ENCODE data around the gene SMIM26. TPM values are rescaled to one million over a fixed set of nuclear protein-coding genes. Genes with fewer than 3 reads are reported as not detected.

Gene SMIM26
- total RNA-seq, 1 donor from 2014 or later = 57.9 TPM

DNA sequence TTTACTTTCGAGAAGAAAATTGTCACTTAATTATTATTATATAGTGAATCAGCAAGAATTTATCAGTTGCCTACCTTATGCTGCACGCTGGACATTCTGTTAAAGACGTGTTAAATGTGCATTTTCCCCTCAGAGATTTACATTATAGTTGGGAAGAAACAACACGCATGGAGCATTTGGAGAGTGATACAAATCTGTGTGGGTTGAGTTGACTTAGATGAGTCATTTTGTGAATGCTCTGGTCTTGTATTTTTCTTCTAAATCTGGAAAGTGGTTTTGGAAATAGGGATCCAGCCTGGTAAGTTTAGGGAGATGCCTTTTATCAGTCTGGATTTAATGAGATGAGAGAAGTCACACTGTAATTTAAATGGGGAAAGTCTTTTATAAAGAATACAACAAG, 24.0 kb upstream of the SMIM26 start:
- intact Hi-C loops (cut with micrococcal nuclease) = no loop called here
- Mint-ChIP-seq H3K4me3 (no peak overlapping the region), H3K27me3 (ENCODE audit: insufficient read depth) (no peaks in the 10 kb centered on the region), H3K4me1 (ENCODE audit: low read depth) (no peaks in the 10 kb centered on the region), H3K36me3 (ENCODE audit: low read depth) (peaks cover 47% of the 10 kb centered on the region), H3K9me3 (no peaks in the 10 kb centered on the region), H3K27ac (no peak overlapping the region)
- no peak for DNase-seq (ENCODE audit: low spot score)

- Mint-ChIP-seq H3K27me3 (ENCODE audit: insufficient read depth) (no peaks in the 10 kb centered on the region), H3K27ac (no peak overlapping the region), H3K4me1 (ENCODE audit: low read depth) (no peaks in the 10 kb centered on the region), H3K9me3 (no peaks in the 10 kb centered on the region), H3K36me3 (ENCODE audit: low read depth) (peaks cover 51% of the 10 kb centered on the region), H3K4me3 (no peak overlapping the region)
- intact Hi-C loops (cut with micrococcal nuclease) = no loop called here
- no peak for DNase-seq (ENCODE audit: low spot score)
Observed at GRCh38 chr20:18543932-18544331, 23.3 kb upstream of the SMIM26 start.

- intact Hi-C loops (cut with micrococcal nuclease) = no loop called here
- Mint-ChIP-seq H3K36me3 (ENCODE audit: low read depth) (peaks cover 50% of the 10 kb centered on the region), H3K27ac (no peak overlapping the region), H3K9me3 (no peaks in the 10 kb centered on the region), H3K4me1 (ENCODE audit: low read depth) (no peaks in the 10 kb centered on the region), H3K27me3 (ENCODE audit: insufficient read depth) (no peaks in the 10 kb centered on the region), H3K4me3 (no peak overlapping the region)
- no peak for DNase-seq (ENCODE audit: low spot score)
Observed at GRCh38 chr20:18545566-18545965, 21.7 kb upstream of the SMIM26 start.

DNA sequence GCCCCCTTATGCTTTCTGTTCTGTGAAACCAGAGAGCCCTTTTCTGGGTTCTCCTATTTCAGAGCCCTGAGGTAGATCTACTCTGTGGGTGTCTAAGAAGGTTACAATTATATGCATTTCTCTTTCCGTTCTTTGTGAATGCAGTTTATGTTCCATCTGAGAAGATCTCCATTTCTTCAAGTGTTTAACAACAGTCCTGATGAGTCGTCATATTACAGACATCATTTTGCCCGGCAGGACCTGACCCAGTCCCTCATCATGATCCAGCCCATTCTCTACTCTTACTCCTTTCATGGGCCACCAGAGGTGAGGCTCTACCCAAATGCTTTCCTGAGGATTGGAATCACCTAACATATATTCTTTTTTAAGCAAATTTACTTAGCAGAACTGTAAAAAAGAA, 18.8 kb upstream of the SMIM26 start:
- intact Hi-C loops (cut with micrococcal nuclease) = no loop called here
- Mint-ChIP-seq H3K4me3 (no peak overlapping the region), H3K9me3 (no peaks in the 10 kb centered on the region), H3K4me1 (ENCODE audit: low read depth) (no peaks in the 10 kb centered on the region), H3K36me3 (ENCODE audit: low read depth) (peaks cover 42% of the 10 kb centered on the region), H3K27me3 (ENCODE audit: insufficient read depth) (no peaks in the 10 kb centered on the region), H3K27ac (no peak overlapping the region)
- DNase-seq (ENCODE audit: low spot score) = no peak

- intact Hi-C loops (cut with micrococcal nuclease) = no loop called here
- no peak for DNase-seq (ENCODE audit: low spot score)
- Mint-ChIP-seq H3K36me3 (ENCODE audit: low read depth) (peaks cover 43% of the 10 kb centered on the region), H3K9me3 (no peaks in the 10 kb centered on the region), H3K4me3 (no peak overlapping the region), H3K4me1 (ENCODE audit: low read depth) (no peaks in the 10 kb centered on the region), H3K27ac (no peak overlapping the region), H3K27me3 (ENCODE audit: insufficient read depth) (no peaks in the 10 kb centered on the region)
Observed at GRCh38 chr20:18553746-18554145, 13.5 kb upstream of the SMIM26 start.

DNA sequence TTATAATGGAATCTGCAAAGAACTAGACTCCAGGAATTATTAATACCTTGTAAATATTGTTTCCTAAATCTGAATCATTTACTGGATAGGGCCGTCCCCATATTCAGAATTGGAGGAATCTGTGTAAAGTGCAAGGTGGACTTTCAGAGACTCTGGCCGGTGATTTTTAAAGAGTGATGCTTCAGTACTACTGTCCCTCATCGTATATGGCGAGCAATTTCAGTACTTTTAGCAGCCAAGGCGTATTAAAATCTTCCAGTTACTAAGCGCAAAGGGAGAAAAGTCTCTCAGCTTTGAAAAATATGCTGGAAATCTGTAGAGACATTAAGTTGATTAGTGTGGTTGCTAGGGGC, 483 bp downstream of the SMIM26 start:
- no peaks in the 10 kb centered on the region for H3K9me3 Mint-ChIP-seq
- peaks cover 23% of the 10 kb centered on the region for H3K36me3 Mint-ChIP-seq (ENCODE audit: low read depth)
- DNase-seq (ENCODE audit: low spot score) = no peak
- H3K4me3 Mint-ChIP-seq = peak overlapping the region; percentile 95
- peaks cover 15% of the 10 kb centered on the region for H3K4me1 Mint-ChIP-seq (ENCODE audit: low read depth)
- H3K27ac Mint-ChIP-seq = peak overlapping the region; percentile 95
- no peaks in the 10 kb centered on the region for H3K27me3 Mint-ChIP-seq (ENCODE audit: insufficient read depth)
- intact Hi-C loops (cut with micrococcal nuclease) = loop anchor here (1.0 to 5.0 kb wide), 12 partner anchors 20 to 1840 kb away; partner anchors contain the start of genes DZANK1, KAT14, MGME1 and PET117

- Mint-ChIP-seq H3K27me3 (ENCODE audit: insufficient read depth) (no peaks in the 10 kb centered on the region), H3K36me3 (ENCODE audit: low read depth) (peaks cover 22% of the 10 kb centered on the region), H3K4me3 (no peak overlapping the region), H3K27ac (no peak overlapping the region), H3K9me3 (no peaks in the 10 kb centered on the region), H3K4me1 (ENCODE audit: low read depth) (peaks cover 15% of the 10 kb centered on the region)
- intact Hi-C loops (cut with micrococcal nuclease) = no loop called here
- DNase-seq (ENCODE audit: low spot score) = no peak
Observed at GRCh38 chr20:18571009-18571408, 3.8 kb downstream of the SMIM26 start.

GRCh38 chr20:18571578-18571977, 4.3 kb downstream of the SMIM26 start:
- Mint-ChIP-seq H3K27me3 (ENCODE audit: insufficient read depth) (no peaks in the 10 kb centered on the region), H3K27ac (no peak overlapping the region), H3K36me3 (ENCODE audit: low read depth) (peaks cover 22% of the 10 kb centered on the region), H3K9me3 (no peaks in the 10 kb centered on the region), H3K4me3 (no peak overlapping the region), H3K4me1 (ENCODE audit: low read depth) (peaks cover 11% of the 10 kb centered on the region)
- no peak for DNase-seq (ENCODE audit: low spot score)
- intact Hi-C loops (cut with micrococcal nuclease) = no loop called here

DNA sequence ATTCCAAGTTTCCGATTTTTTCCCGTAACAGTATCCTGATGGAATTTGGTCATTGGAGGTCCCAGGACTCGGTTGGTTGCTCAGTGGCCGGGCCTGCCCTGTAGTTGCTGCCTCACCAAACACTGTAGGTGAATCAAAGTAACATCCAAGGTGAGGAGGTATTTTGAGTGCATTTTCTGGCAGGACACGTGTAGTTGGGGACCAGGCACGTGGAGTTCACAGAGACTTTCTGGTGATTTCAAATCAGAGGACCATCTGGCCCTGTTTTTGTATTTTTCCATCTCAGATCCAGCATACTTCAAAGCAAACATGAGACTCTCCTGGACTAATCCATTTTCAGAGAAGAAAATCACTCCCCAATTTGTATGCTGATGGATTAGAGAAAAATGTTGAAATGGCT, 10.7 kb downstream of the SMIM26 start:
- no peaks in the 10 kb centered on the region for H3K9me3 Mint-ChIP-seq
- no peak overlapping the region for H3K27ac Mint-ChIP-seq
- H3K36me3 Mint-ChIP-seq (ENCODE audit: low read depth) = peaks cover 2% of the 10 kb centered on the region
- H3K27me3 Mint-ChIP-seq (ENCODE audit: insufficient read depth) = no peaks in the 10 kb centered on the region
- intact Hi-C loops (cut with micrococcal nuclease) = no loop called here
- H3K4me1 Mint-ChIP-seq (ENCODE audit: low read depth) = no peaks in the 10 kb centered on the region
- DNase-seq (ENCODE audit: low spot score) = no peak
- no peak overlapping the region for H3K4me3 Mint-ChIP-seq

GRCh38 chr20:18578581-18578980, 11.3 kb downstream of the SMIM26 start:
- no peak for DNase-seq (ENCODE audit: low spot score)
- Mint-ChIP-seq H3K9me3 (no peaks in the 10 kb centered on the region), H3K36me3 (ENCODE audit: low read depth) (peaks cover 2% of the 10 kb centered on the region), H3K27me3 (ENCODE audit: insufficient read depth) (peaks cover under 1% of the 10 kb centered on the region), H3K4me1 (ENCODE audit: low read depth) (no peaks in the 10 kb centered on the region), H3K27ac (no peak overlapping the region), H3K4me3 (no peak overlapping the region)
- intact Hi-C loops (cut with micrococcal nuclease) = no loop called here

GRCh38 chr20:18580012-18580411, 12.8 kb downstream of the SMIM26 start:
- no peaks in the 10 kb centered on the region for H3K9me3 Mint-ChIP-seq
- H3K36me3 Mint-ChIP-seq (ENCODE audit: low read depth) = peaks cover 2% of the 10 kb centered on the region
- H3K4me3 Mint-ChIP-seq = no peak overlapping the region
- H3K4me1 Mint-ChIP-seq (ENCODE audit: low read depth) = no peaks in the 10 kb centered on the region
- intact Hi-C loops (cut with micrococcal nuclease) = loop anchor here (10.0 kb wide), 1 partner anchor 1075 kb away; no protein-coding TSS in a partner anchor
- no peak for DNase-seq (ENCODE audit: low spot score)
- no peak overlapping the region for H3K27ac Mint-ChIP-seq
- peaks cover 7% of the 10 kb centered on the region for H3K27me3 Mint-ChIP-seq (ENCODE audit: insufficient read depth)

GRCh38 chr20:18585134-18585533, 17.9 kb downstream of the SMIM26 start:
- peaks cover 25% of the 10 kb centered on the region for H3K4me1 Mint-ChIP-seq (ENCODE audit: low read depth)
- DNase-seq (ENCODE audit: low spot score) = no peak
- no peaks in the 10 kb centered on the region for H3K36me3 Mint-ChIP-seq (ENCODE audit: low read depth)
- intact Hi-C loops (cut with micrococcal nuclease) = loop anchor here (5.0 to 10.0 kb wide), 2 partner anchors 1080 to 1467 kb away; partner anchors contain the start of genes CFAP61 and CRNKL1
- H3K4me3 Mint-ChIP-seq = no peak overlapping the region
- H3K9me3 Mint-ChIP-seq = no peaks in the 10 kb centered on the region
- no peak overlapping the region for H3K27ac Mint-ChIP-seq
- peaks cover 10% of the 10 kb centered on the region for H3K27me3 Mint-ChIP-seq (ENCODE audit: insufficient read depth)

DNA sequence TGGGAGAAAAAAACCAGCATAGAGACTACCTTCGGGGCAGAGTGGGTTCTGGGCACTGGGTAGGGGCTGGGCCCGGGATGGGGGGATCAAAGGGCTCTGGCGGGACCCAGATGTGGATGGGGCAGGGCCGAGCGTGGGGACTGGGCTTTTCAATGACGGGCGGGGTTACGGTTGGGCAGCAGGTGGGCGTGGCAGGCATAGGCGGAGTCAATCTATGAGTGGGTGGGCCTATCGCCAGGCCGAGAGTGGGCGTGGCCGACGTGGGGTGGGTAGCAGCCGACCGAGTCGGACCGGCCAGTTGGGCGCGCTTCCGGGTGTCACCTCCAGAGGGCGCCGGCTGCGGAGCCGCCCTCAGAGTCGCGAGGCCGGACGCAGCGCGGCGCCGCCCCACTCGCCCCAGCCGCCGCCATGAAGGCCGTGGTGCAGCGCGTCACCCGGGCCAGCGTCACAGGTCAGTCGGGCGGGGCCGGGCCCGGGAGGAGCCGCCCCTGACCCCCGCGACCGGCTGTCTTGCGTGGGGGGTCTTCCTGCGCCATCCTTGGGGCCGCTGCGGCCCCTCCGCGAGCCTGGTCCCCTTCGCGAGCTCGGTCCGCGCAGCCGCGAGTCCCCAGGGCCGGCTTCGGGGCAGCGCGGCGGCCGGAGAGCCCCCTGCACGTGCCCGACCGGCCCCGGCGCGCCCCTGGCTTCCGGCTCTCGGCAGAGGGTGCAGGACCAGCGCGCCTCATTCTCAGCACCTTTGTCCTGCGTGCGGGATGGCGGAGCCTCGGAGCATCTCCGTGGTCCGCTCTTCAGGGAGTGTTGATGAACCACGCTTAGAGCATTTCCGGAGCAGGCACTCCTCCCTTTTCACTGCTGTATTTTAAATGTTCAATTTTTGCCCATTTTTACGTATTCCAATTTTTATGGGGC, 20.7 kb downstream of the SMIM26 start, which contains the start of gene DTD1:
DTD1 (plus strand) TSS at position 390 of the 909 bp plus-strand sequence; CDS start at position 409, 19 bp downstream.
- peak within 1 kb of the TSS; percentile 93 for H3K4me3 Mint-ChIP-seq
- intact Hi-C loops (cut with micrococcal nuclease) = loop anchor here (1.0 to 10.0 kb wide), 9 partner anchors 21 to 1464 kb away; partner anchors contain the start of genes CFAP61, CRNKL1, DZANK1 and POLR3F
- H3K36me3 Mint-ChIP-seq (ENCODE audit: low read depth) = no peaks in the 10 kb centered on the region
- H3K27ac Mint-ChIP-seq = peak within 1 kb of the TSS; percentile 82
- no peaks in the 10 kb centered on the region for H3K9me3 Mint-ChIP-seq
- H3K4me1 Mint-ChIP-seq (ENCODE audit: low read depth) = peaks cover 25% of the 10 kb centered on the region
- peak; percentile 80 for DNase-seq (ENCODE audit: low spot score)
- H3K27me3 Mint-ChIP-seq (ENCODE audit: insufficient read depth) = peaks cover 10% of the 10 kb centered on the region
